NB4 (cell line): ENCODE data around the gene USP7.

Source experiments
- MYC ChIP-seq: IDR thresholded peaks from 2 replicates; pipeline ENCODE4 v1.6.1; 2011; ENCODE audit warnings: low read depth, low read length
- TF ChIP-seq, protein P1 (sequence below): IDR thresholded peaks from one replicate; pipeline ENCODE4 v1.5.1; 2012; ENCODE audit warnings: low read depth, low read length

DNA sequence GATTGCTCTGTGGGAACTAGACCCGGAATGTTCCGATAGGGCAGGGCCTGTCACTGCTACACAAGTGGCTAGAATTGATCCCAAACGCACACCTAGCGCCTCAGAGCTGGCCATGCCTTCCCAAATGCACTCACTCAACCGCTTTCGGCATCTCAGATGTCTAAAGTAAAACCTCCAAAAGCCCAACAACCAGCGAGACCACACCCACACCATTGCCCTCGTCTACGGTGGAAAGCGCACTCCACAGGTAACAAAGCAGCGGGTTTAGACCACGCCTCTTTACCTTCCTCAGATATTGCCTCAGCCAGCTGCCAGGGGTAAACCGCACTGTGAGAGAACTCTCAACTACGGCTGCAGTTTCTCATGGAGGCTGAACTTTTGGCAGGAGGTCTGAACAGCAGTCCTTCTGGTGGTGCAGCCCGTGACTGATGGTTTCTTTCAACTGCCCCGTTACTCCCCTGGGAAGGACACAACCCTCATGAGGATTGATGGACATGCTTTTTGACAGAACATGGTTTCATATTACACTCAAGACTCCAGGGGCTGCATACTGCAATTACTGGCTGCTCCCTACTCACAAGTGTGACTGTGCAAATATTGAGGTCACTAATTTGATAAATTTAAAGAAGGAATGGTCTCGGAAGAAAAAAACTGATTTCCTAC lies 34.5 kb downstream of the USP7 start:
- TF ChIP-seq MYC: no peak
- TF ChIP-seq, protein P1, sequence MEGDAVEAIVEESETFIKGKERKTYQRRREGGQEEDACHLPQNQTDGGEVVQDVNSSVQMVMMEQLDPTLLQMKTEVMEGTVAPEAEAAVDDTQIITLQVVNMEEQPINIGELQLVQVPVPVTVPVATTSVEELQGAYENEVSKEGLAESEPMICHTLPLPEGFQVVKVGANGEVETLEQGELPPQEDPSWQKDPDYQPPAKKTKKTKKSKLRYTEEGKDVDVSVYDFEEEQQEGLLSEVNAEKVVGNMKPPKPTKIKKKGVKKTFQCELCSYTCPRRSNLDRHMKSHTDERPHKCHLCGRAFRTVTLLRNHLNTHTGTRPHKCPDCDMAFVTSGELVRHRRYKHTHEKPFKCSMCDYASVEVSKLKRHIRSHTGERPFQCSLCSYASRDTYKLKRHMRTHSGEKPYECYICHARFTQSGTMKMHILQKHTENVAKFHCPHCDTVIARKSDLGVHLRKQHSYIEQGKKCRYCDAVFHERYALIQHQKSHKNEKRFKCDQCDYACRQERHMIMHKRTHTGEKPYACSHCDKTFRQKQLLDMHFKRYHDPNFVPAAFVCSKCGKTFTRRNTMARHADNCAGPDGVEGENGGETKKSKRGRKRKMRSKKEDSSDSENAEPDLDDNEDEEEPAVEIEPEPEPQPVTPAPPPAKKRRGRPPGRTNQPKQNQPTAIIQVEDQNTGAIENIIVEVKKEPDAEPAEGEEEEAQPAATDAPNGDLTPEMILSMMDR: no peak
